Hepatocyte (in vitro differentiated cells): ENCODE measurements around the gene TRAPPC5. TPM values are rescaled to one million over a fixed set of nuclear protein-coding genes. Genes with fewer than 3 reads are reported as not detected.

Source experiments
- DNase-seq: peaks from one replicate; pipeline ENCODE4 v3.0.0-alpha.2; 2016; ENCODE audit warnings: low spot score
- H2AFZ ChIP-seq: fragments of 200-600 bp; sonication (generic); 2 replicates; pipeline ENCODE4 v1.6.0; 2016; ENCODE audit warnings: antibody characterized with exemption, mild to moderate bottlenecking
- H3K27ac ChIP-seq: fragments of 200-600 bp; sonication (generic); 2 replicates; pipeline ENCODE4 v1.5.1; 2016; ENCODE audit warnings: mild to moderate bottlenecking
- H3K27me3 ChIP-seq: fragments of 200-600 bp; sonication (generic); 2 replicates; pipeline ENCODE4 v1.6.1; 2016
- H3K36me3 ChIP-seq: fragments of 200-600 bp; sonication (generic); replicated peaks from 2 replicates; pipeline ENCODE4 v1.5.1; 2016; ENCODE audit warnings: low read depth; ENCODE audit not compliant: insufficient read depth
- H3K4me1 ChIP-seq: fragments of 200-600 bp; sonication (generic); 2 replicates; pipeline ENCODE4 v1.5.1; 2016; ENCODE audit warnings: mild to moderate bottlenecking, moderate library complexity; ENCODE audit not compliant: insufficient read depth
- H3K4me2 ChIP-seq: fragments of 200-600 bp; sonication (generic); 2 replicates; pipeline ENCODE4 v1.6.0; 2016
- H3K4me3 ChIP-seq: fragments of 200-600 bp; sonication (generic); 2 replicates; pipeline ENCODE4 v1.5.1; 2016; ENCODE audit warnings: mild to moderate bottlenecking
- H3K79me2 ChIP-seq: fragments of 200-600 bp; sonication (generic); 2 replicates; pipeline ENCODE4 v1.6.0; 2017; ENCODE audit warnings: mild to moderate bottlenecking
- H3K9me2 ChIP-seq: fragments of 200-600 bp; sonication (generic); replicated peaks from 2 replicates; pipeline ENCODE4 v1.6.0; 2017; ENCODE audit warnings: mild to moderate bottlenecking; ENCODE audit not compliant: insufficient read depth
- H3K9me3 ChIP-seq: fragments of 200-600 bp; sonication (generic); 2 replicates; pipeline ENCODE4 v1.5.1; 2016; ENCODE audit warnings: low read depth, mild to moderate bottlenecking
- H4K20me1 ChIP-seq: fragments of 200-600 bp; sonication (generic); 2 replicates; pipeline ENCODE4 v1.6.0; 2016; ENCODE audit warnings: mild to moderate bottlenecking; ENCODE audit not compliant: insufficient read depth, poor library complexity, severe bottlenecking
- EZH2 ChIP-seq: fragments of 200-600 bp; sonication (generic); IDR thresholded peaks from 2 replicates; pipeline ENCODE4 v1.6.1; 2016; ENCODE audit warnings: antibody characterized with exemption, mild to moderate bottlenecking, borderline replicate concordance
- EZH2phosphoT487 ChIP-seq: fragments of 200-600 bp; sonication (generic); IDR thresholded peaks from one replicate; pipeline ENCODE4 v1.6.1; 2018; ENCODE audit warnings: antibody characterized with exemption, mild to moderate bottlenecking, low read depth, moderate library complexity; ENCODE audit not compliant: unreplicated experiment, severe bottlenecking
- WGBS: methylation state at CpG from one replicate; pipeline ENCODE4 v1.1.6; 2016; ENCODE audit warnings: low lambda C conversion rate; ENCODE audit errors: missing lambda C conversion rate; 5-methylcytosine and 5-hydroxymethylcytosine counted together
- polyA plus RNA-seq: library from polyadenylated mRNA; unstranded; fragments of >200 nt; fragmentation: Nextera tagmentation; extraction: Ambion mirVana; gene quantifications from 2 replicates; pipeline ENCODE4 v1.2.1, GENCODE V29; 2016
- total RNA-seq: library from RNA; depleted of rRNA; stranded (reverse); fragments of >200 nt; gene quantifications from 2 replicates; pipeline ENCODE4 v1.2.3, GENCODE V29; 2014
- TF ChIP-seq, protein P1 (sequence below): fragments of 200-600 bp; sonication (generic); IDR thresholded peaks from 2 replicates; pipeline ENCODE4 v1.5.1; 2016; ENCODE audit warnings: antibody characterized with exemption, mild to moderate bottlenecking; ENCODE audit not compliant: poor library complexity

The TRAPPC5 gene
- total and polyA plus RNA-seq, 2 experiments from 2014 or later, result 80.4 to 175 TPM

- H3K9me3 ChIP-seq, result no peaks in the 10 kb centered on the region
- TF ChIP-seq EZH2phosphoT487 (no peak), EZH2 (no peak)
- TF ChIP-seq, protein P1, sequence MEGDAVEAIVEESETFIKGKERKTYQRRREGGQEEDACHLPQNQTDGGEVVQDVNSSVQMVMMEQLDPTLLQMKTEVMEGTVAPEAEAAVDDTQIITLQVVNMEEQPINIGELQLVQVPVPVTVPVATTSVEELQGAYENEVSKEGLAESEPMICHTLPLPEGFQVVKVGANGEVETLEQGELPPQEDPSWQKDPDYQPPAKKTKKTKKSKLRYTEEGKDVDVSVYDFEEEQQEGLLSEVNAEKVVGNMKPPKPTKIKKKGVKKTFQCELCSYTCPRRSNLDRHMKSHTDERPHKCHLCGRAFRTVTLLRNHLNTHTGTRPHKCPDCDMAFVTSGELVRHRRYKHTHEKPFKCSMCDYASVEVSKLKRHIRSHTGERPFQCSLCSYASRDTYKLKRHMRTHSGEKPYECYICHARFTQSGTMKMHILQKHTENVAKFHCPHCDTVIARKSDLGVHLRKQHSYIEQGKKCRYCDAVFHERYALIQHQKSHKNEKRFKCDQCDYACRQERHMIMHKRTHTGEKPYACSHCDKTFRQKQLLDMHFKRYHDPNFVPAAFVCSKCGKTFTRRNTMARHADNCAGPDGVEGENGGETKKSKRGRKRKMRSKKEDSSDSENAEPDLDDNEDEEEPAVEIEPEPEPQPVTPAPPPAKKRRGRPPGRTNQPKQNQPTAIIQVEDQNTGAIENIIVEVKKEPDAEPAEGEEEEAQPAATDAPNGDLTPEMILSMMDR, result no peak
- WGBS, result 25% methylated on average over 26 of the region's 61 CpGs
- H4K20me1 ChIP-seq, result no peaks in the 10 kb centered on the region
- H3K4me2 ChIP-seq, result peak within 1 kb of the TSS; percentile 80
- H2AFZ ChIP-seq, result peak within 1 kb of the TSS; percentile 82
- no peaks in the 10 kb centered on the region for H3K36me3 ChIP-seq
- H3K4me1 ChIP-seq, result peaks cover 4% of the 10 kb centered on the region
- no peaks in the 10 kb centered on the region for H3K9me2 ChIP-seq
- no peaks in the 10 kb centered on the region for H3K27me3 ChIP-seq
- peaks cover 15% of the 10 kb centered on the region for H3K79me2 ChIP-seq
- peak; percentile 94 for DNase-seq
- peak within 1 kb of the TSS; percentile 98 for H3K27ac ChIP-seq
- H3K4me3 ChIP-seq, result peak within 1 kb of the TSS; percentile 75
Observed at GRCh38 chr19:7636691-7637373, 43.8 kb upstream of the TRAPPC5 start, which contains the start of gene STXBP2. Gene STXBP2, plus strand, starts transcription at chr19:7637110. Its CDS starts 40 bp downstream, at chr19:7637150.

DNA sequence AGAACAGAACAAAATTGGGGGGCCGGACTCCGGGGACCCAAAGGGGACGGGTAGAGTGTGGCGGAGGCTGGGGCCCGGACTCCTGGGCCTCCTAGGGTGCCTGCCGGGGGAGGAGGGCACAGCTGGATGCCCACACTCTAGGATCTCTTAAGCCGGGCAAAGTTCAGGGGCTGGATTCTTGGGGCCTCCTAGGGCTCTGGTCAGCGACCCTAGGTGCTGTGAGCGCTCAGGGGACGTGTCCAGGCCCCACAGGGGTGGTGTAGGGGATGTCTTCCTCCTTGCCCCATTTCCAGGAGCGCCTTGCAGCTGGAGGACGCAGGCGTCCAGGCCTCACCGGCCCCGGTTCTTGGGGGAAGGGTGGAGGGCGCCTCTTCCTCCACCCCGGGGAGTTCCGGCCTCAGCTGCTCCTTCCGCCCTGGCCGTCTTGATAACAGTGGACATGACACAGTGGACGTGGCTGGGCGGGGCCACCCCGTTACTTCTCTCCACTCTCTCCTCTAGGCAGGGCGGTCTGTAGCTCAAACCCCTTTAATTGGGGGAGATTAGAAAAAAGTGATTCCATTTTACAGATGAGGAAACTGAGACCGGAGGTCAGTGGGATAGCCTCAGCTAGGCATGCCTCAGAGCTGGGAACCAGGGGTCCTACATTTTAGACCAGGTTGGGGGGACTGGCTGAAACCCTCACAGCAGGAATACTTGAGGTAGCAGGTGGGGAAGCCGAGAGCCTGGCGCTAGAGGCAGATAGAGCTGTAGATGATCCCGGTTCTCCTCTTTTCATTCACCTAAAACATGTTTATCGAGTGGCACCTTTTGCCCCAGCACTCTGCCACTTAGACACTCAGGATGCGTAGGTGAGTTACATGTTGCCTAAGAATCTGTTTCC lies 43.0 kb upstream of the TRAPPC5 start:
- TF ChIP-seq EZH2phosphoT487 (no peak), EZH2 (no peak)
- TF ChIP-seq, protein P1, result no peak
- Histone ChIP-seq H3K27ac (peak overlapping the region; percentile 98), H3K4me1 (peaks cover 4% of the 10 kb centered on the region), H3K9me3 (no peaks in the 10 kb centered on the region), H2AFZ (peak overlapping the region; percentile 78), H3K4me3 (peak overlapping the region; percentile 75), H4K20me1 (no peaks in the 10 kb centered on the region), H3K27me3 (no peaks in the 10 kb centered on the region), H3K36me3 (no peaks in the 10 kb centered on the region), H3K4me2 (peak overlapping the region; percentile 80), H3K9me2 (no peaks in the 10 kb centered on the region), H3K79me2 (peaks cover 15% of the 10 kb centered on the region)
- WGBS, result 39% methylated on average over 27 of the region's 30 CpGs
- peak; percentile 76 for DNase-seq

DNA sequence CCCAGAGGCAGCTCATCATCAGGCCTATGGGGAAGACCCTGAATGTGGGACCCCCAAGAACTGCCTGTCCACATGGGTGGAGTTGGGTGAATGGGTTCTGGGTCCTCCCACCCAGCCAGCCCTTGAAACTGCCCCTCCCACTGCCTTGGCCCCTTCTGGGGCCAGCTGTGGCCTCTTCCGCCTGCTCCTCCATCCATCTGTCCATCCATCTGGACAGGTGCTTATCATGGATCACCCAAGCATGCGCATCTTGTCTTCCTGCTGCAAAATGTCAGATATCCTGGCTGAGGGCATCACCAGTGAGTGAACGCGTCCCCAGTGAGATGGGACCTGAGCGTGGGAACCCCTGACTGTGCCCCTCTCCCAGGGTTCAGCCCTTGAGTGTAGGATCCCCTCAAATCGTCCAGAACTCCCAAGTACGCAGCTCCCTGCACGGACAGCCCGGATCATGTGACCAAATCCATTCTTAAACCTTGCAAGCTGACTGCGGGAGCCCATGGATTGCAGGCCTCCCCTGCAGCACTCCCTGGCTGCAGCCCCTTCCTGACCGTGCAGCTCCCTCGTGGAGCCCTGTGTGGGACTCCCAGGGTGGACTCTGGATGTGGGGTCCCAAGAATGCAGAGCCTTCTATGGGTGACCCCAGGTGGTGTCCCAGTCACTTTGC lies 41.7 kb upstream of the TRAPPC5 start:
- H2AFZ ChIP-seq, result no peak overlapping the region
- no peaks in the 10 kb centered on the region for H4K20me1 ChIP-seq
- H3K79me2 ChIP-seq, result peaks cover 15% of the 10 kb centered on the region
- H3K4me2 ChIP-seq, result no peak overlapping the region
- H3K4me3 ChIP-seq, result no peak overlapping the region
- no peaks in the 10 kb centered on the region for H3K27me3 ChIP-seq
- 85% methylated on average over 12 of the region's 12 CpGs for WGBS
- no peaks in the 10 kb centered on the region for H3K9me2 ChIP-seq
- H3K9me3 ChIP-seq, result no peaks in the 10 kb centered on the region
- peaks cover 4% of the 10 kb centered on the region for H3K4me1 ChIP-seq
- H3K36me3 ChIP-seq, result no peaks in the 10 kb centered on the region
- no peak overlapping the region for H3K27ac ChIP-seq
- TF ChIP-seq, protein P1, result no peak
- no peak for TF ChIP-seq EZH2
- no peak for TF ChIP-seq EZH2phosphoT487
- no peak for DNase-seq
